Measurements from ENCODE around the gene EDARADD.
"Not testable (repeated sequence)": the region's sequence is repeated elsewhere in the genome, so short reads cannot be mapped to it uniquely, and the experiment has no call there.

Gene EDARADD

DNA sequence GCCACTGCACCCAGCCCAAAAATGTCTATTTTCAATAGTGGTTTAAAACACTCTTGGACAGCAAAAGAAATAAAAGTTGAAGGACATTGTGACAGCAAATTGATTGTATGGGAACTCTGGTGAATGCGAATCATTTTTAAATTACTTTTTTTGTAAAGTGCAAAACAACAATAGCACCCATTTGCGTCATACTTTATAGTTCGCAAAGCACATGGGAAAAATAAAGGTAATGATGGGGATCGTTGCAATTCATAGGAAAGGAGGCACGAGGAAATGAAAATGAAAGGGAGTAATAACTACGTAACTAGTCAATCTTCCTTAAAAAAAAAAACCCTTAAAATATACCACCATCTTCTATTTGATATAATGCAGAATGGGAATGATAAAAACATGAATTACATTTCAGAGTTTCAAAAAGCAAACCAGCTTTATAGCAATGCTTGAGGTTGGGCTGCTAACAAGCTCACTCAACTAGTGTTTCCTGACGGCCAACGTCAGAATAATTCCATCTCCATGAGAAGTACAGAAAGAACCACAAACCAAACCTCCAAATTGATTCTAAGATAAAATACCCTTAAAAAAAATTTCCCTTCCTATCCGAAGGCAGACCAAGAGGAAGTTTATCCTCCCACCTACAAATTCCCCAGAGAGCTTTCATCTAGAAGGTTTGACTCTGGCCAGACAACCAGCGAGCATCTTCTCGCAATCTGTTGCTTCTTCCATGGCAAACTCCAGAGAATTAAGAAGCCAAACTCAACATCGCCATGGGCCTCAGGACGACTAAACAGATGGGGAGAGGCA, at the start of gene EDARADD:
Gene EDARADD (plus strand): TSS at position 606 of the 801 bp plus-strand sequence. CDS start 159 bp downstream, at position 765.
- DNase-seq = peak; percentile 20 to 47

DNA sequence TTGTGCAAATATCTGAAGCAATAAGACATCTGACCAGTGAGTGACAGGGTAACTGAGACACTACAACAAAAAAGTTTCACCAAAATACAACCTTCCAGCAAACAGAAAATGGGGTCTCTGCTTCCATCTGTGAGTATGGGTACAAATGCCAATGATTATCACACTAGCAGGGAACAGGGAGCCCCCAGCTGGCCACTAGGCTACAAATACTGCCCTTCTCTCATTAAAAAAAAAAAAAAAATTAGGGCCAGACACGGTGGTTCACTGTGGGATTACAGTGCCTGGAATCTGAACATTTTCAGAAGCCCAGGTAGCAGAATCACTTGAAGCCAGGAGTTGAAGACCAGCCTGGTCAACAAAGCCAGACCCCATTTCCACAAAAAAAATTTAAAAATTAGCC, 48.4 kb upstream of the EDARADD start:
- DNase-seq = no peak

DNA sequence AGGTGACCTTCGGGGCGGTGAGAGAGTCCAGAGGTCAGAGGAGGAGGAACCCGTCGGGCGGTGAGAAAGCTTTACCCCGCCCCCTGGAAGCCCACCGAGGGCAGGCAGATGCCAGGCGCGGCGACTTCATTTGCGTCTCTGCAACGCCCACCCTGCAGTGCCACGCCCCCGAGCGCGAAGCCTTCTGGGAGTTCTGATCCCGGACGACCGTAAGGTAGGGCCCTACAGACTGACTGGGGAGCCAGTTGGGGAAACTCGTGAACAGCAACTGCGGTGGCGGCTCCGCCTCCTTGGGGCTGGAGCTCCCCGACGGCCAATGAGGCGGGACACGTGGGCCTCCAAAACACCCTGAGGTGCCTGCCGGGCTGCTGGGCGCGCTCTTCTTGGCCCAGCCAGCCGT, 46.0 kb upstream of the EDARADD start:
- DNase-seq = no peak

DNA sequence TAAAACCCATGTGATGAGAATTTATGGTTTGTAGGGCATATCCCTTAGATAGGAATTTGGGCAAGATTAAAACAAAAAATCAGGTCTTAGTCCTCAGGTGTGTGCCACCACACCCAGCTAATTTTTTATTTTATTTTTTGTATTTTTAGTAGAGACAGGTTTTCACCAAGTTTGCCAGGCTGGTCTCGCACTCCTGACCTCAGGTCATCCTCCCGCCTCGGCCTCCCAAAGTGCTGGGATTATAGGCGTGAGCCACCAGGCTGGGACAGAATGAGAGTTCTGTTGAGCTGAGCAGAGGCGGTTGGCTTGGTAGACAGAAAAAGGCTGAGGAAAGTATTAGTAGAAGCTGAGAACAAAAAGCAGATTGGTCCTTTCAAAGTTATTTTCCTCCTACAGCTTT, 43.8 kb upstream of the EDARADD start:
- DNase-seq = no peak

DNA sequence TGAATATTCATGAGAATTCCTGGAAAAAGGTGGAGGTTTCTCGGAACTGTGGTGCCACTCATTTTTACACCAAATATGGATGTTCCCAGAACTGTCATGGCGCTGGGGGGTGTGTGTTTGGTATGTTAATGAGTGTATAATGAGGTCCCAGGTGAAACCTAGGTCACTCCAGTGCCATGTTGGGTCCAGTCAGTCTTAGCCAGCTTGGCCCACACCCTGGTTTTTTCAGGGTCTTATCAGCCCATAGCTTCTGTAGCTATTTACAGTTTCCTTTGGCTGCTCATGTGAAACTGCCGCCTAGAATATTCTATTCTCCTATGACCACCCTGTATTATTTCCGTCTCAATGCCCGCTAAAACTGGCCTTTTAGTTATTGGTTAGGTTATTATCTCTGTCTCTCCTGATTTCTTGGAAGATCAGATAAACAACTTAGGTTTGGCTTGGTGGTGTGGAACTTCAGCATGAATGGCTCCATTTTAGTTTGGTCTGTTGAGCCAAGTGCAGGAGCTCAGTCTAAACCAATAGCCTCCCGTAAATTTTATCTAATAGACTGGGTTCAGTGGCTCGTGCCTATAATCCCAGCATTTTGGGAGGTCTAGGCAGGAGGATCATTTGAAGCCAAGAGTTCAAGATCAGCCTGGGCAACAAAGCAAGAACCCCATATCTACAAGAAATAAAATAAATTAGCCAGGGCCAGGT, 42.1 kb upstream of the EDARADD start:
- DNase-seq = no peak

DNA sequence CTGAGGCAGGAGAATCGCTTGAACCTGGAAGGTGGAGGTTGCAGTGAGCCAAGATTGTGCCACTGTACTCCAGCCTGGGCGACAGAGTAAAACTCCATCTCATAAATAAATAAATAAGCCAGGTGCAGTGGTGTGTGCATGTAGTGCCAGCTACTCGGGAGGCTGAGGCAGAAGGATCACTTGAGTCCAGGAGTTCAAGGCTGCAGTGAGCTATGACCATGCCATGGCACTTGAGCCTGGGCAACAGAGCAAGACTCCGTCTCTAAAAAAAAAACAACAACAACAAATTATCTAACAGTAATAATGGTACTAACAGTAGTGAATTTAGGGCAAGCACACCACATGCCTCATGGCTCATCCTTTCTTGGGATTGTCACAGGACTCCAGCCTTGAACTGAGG, 41.3 kb upstream of the EDARADD start:
- DNase-seq = not testable (repeated sequence)

DNA sequence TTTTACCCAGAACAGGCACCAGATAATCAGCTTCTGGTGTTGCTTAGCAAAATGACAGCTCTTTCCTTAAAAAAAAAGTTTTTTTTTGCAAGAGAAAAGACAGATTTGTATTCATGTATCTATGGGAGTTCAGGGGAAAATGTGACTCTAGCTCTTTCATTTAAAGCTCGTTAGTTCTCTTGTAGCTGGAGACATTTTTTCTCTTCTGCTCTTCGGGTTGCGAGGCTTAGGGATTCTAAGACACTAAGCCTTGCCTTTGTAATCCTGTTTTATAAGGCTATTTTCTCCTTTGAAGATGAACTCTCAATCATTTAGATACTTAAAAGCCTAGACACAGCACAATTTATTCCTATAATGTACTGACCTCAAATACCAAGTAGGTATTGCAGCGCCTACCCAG, 40.3 kb upstream of the EDARADD start:
- DNase-seq = no peak

DNA sequence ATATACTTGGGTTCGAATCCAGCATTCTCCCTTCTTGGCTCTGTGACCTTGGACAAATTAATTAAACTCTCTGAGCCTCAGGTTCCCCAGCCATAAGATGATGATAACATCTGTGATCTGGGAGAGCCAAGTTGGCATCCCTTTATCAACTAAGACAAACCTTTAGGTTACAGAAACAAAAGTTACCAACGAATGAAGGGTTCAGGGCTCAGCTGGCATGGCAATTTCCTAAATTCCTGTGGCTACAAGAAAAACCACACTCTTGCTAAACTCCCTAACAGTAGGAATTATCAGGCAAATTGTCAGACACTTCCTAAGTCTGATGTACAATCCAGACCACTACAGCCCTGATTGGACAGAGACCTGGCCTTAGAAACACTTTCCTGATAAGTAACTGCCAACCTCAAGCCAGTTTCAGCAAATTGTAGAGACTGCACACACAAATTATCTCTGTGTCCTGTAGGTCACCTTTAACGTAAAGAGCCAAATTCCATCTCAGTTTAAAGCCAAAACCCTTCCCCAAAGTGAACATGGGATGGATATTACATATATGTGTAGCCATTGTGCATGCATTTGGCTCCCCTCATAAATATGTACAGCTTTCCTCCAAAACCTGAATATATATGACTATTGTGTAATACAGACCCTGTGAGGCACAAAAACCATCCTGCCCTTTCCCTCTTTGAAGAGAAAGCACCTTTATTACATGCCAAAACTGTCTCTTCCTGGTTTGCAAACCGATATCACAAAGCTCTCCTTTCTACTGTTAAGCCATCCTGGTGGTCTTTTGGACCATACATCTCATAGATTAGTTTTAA, 39.5 kb upstream of the EDARADD start:
- DNase-seq = no peak

DNA sequence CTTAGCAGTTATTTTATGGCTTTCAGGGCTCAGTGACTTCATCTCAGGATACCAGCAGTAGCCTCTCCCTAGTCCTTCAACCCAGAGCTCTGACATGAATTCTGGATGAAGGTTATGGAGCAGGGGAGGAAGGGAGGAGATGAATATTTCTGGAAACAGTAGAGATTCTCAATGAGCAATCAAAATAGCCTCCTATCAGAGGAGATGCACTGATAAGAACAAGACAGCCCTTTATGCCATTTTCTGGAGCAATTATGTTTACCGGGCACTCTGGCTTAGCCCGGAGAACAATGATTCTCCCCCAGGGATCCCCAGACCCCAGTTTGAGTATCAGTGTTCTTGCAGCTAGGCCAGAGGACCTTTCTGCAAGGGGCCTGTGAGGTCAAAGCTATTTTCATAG, 37.9 kb upstream of the EDARADD start:
- no peak for DNase-seq

DNA sequence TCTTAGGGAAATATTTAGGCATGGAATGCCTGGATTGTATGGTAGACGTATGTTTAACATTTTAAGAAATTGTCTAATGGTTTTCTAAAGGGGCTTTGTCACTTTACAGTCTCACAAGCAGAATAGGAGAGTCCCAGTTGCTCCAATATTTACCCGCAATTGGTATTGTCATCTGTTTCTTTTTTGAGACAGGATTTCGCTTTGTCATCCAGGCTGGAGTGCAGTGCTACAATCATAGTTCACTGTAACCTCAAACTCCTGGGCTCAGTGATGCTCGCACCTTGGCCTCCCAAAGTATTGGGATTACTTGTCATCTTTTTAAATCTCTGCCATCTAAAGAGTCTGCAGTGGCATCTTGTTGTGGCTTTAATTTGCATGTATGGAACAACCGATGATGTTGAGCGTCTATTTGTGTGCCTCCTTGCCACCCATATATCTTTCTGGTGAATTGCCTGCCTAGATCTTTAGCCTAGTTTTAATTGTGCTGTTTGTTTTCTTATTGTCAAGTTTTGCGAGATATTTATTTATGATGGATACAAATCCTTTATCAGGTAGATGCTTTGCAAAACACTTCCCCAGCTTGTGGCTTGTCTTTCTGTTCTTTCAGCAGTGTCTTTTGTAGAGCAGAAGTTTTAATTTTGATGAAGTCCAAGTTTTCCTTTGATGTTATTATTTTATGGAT, 32.0 kb upstream of the EDARADD start:
- no peak for DNase-seq

DNA sequence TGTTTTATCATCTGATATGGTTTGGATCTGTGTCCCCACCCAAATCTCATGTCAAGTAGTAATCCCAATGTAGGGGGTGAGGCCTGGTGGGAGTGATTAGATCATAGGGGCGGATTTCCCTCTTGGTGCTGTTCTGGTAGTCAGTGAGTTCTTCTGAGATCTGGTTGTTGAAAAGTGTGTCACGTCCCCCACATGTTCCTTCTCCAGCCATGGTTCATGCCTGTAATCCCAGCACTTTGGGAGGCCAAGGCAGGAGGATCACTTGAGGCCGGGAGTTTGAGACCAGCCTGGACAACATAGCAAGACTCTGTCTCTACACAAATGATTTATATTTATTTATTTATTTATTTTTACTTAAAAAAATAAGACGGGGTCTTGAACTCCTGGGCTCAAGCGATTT, 30.8 kb upstream of the EDARADD start:
- no peak for DNase-seq

DNA sequence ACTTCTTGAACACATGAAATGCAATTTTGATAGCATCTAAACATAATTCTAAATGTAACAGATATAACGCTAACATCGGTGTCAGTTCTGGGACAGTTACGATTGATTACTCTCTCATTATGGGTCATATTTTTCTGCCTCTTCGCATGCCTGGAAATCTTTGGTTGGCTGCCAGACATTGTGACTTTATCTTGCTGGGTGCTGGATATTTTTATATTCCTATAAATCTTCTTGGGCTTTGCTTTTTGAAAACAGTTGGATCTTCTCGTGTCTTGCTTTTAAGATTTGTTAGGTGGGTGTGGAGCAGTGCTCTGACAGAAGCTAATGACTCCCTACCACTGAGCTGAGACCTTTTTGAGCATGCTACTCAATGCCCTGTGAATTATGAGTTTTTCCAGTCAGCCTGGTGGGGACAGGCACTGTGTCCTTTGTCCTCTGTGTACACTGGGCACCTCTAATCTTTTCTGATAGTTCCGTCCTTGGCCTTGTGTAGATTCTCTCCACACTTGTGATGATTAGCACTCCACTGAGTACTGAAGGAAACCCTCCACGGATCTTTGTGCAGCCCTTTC, 28.0 kb upstream of the EDARADD start:
- no peak for DNase-seq

DNA sequence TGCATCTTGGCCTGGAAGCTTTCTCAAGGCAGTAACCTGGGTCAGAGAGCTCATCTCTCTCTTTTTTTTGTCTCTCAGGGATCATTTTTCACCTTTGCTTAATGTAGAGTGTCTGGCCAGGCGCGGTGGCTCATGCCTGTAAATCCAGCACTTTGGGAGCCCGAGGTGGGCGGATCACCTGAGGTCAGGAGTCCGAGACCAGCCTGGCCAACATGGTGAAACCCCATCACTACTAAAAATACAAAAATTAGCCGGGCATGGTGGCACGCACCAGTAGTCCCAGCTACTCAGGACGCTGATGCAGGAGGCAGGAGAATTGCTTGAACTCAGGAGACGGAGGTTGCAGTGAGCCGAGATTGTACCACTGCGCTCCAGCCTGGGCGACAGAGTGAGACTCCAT, 27.4 kb upstream of the EDARADD start:
- DNase-seq = not testable (repeated sequence)

DNA sequence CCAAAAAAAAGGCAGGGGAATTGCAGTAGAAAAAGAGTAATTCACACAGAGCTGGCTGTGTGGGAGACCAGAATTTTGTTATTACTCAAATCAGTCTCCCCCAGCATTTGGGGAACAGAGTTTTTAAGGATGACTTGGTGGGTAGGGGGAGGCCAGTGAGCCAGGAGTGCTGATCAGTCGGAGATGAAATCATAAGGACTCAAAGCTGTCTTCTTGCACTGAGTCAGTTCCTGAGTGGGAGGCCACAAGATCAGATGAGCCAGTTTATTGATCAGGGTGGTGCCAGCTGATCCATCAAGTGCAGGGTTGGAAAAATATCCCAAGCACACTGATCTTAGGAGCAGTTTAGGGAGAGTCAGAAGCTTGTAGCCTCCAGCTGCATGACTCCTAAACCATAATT, 23.7 kb upstream of the EDARADD start:
- DNase-seq = no peak

DNA sequence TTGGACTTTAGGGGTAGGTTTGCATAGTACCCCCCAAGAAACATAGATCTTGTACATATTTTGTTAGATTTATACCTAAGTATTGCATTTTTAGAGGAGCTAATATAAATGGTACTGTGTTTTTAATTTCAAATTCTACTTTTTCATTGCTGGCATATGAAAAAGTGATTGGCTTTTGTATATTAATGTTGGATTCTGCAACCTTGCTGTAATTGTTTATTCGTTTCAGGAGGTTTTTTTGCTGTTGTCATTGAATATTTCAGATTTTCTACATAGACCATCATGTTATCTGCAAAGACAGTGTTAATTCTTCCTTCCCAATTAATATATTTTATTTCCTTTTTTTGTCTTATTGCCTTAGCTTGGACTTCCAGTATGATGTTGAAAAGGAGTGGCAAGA, 23.0 kb upstream of the EDARADD start:
- no peak for DNase-seq

DNA sequence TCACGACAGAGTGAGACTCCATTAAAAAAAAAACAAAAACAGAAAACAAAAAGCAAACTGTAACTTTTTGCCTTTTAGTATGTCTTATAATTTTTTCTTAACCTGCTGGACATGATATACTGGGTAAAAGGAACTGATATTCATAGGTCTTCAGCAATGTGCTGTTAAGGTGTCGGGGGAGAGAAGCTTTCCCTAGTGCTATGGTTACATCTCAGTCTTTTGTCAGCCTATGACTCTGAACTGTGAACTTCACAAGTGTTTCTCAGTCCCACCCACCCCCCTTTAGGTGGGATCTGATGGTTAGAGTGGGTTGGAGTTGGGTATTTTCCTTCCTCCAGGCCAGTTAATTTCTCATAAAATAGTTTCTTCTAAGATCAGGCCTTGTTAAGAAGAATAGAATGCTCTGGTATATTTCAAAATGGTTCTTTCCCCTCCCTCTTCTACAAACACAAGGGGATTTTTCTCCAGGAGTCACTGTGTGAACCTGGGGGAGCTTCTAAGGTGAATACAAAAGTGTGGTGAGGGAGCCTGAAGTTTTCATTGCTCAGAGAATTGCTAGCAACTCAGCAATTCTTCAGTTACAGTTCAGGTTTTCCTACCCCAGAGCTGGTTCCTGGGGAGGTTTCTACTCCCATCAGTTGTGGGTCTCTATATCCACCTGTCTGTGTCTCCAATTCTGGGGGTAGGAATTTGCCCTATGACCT, 16.1 kb upstream of the EDARADD start:
- no peak for DNase-seq

DNA sequence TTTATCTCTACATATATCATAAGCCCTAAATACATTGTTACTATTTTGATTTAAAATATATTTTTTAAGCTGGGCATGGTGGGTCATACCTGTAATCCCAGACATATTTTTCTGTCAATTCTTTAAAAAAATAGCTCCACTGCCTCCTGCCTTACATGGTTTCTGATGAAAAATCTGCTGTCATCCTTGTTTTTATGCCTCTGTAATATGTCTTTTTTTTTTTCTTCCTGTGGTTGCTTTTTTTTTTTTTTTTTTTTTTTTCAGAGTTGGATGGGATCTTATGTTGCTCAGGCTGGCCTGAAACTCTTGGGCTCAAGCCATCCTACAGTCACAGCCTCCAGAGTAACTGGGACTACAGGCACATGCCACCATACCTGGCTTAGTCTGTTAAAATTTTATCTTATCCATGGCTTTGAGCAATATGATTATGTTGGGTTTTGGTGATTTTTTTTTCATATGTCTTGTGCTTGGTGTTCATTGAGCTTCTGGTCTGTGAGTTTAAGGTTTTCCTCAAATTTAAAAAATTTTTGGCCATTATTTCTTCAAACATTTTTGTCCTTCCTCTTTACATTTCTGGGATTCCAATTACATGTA, 12.4 kb upstream of the EDARADD start:
- DNase-seq = no peak

DNA sequence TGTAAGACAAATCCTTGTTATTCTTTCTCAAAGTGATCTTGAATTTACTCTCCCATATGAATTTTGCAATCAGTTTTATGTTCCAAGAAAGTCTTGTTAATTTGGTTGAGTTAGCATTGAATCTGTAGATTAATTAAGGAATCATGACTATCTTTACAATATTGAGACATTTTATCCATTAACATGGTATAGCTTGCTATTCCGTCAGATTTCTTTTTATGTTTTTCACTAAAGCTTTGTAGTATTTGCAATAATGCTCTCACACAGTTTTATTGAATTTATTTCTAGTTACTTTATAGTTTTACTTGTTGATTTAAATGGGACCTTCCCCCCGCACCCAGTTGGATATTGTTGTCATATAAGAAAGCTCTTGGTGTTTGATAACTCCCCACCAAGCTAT, 5.8 kb upstream of the EDARADD start:
- no peak for DNase-seq

DNA sequence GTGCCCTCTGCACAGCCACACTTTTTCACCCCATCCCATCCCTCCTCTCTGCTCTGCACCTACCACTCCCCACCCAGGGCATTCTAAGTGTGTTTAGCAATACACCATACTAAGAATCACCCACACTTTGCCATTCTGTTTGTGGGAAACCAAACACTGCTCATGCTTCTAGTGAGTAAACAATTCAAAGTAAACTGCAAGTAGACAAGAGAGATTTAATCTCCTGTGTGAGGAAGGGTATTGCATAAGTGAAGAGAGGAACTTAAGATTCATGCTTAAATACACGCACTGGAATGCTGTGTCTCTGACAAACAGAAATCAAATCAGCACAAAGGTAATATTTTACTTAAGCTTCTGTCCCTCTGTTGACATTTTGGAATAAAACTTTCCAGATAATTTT, 4.8 kb upstream of the EDARADD start:
- no peak for DNase-seq

DNA sequence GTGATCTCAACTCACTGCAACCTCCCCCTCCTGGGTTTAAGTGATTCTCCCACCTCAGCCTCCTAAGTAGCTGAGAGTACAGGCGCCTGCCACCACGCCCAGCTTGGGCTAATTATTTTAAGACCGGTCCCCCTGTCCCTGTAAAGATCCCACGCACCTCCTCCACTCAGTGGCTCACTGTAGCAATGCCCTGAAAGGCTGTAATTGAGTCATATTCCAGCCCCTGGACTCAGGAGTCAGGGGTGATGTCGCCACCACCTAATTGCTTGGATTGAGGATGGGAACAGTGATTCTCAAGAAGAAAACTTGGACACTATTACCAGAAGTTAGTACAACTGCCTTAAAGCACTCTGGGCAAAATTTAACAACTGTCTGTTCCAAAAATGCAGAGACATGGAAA, 3.1 kb upstream of the EDARADD start:
- no peak for DNase-seq

DNA sequence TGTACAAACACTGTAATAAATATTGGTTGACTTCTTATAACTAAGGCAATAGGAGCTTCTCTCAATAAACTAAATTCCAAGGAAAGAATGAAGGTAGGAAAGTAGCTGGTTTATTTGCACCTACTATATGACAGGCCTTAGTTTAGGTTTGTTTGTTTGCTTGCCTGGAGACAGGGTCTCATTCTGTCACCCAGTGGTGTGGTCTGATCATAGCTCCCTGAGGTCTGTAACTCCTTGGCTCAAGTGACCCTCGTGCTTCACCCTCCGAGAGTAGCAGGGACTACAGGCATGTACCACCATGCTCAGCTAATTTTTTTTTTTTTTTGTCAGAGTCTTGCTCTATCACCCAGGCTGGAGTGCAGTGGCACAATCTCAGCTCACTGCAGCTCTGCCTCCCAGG, 1.9 kb upstream of the EDARADD start:
- DNase-seq = no peak

DNA sequence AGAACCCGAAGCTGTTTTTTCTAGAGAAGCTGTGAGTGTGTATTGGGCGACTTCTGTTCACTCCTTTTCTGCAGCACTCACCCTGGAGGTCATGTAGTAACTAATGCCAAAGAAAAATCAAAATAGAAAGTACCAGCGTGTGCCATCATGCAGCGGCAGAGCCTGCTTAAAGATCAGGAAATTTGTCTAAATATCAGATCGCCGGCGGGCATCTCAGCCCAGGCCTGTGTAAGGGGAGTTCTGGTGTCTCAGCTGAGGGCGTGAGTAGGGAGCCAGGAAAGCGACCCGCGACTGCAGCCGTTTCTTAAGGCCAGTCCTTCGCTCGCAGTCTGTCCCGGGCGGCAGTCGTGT, 768 bp downstream of the EDARADD start:
- DNase-seq = no peak

All from inflammatory macrophage treated with lipopolysaccharide for 1 hour (primary cell).